Measurements from ENCODE around the gene ACSL6. TPM values are rescaled to one million over a fixed set of nuclear protein-coding genes. Genes with fewer than 3 reads are reported as not detected.

ACSL6 gene
- total and polyA plus RNA-seq, 2 donors from 2014 or later: 1.4 to 2.1 TPM

DNA sequence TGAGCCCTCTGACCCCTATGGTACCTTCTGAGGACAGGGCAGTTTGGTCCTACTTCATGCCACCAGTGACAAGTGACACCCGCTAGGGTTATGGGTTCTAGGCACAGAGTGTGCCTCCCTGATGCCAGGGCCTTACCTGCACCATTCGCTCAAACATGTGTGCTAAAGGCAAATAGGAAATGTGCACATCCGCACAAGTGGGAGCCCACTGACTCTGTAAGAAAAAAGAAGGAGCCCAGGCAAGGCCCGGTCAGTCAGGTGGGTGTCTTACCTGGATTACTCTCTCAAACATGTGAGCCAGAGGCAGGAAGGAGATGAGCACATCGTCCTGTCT, 36.9 kb downstream of the ACSL6 start:
- H3K4me3 ChIP-seq (ENCODE audit: low read length in 3 of 3): no peak overlapping the region
- TF ChIP-seq, protein P1, sequence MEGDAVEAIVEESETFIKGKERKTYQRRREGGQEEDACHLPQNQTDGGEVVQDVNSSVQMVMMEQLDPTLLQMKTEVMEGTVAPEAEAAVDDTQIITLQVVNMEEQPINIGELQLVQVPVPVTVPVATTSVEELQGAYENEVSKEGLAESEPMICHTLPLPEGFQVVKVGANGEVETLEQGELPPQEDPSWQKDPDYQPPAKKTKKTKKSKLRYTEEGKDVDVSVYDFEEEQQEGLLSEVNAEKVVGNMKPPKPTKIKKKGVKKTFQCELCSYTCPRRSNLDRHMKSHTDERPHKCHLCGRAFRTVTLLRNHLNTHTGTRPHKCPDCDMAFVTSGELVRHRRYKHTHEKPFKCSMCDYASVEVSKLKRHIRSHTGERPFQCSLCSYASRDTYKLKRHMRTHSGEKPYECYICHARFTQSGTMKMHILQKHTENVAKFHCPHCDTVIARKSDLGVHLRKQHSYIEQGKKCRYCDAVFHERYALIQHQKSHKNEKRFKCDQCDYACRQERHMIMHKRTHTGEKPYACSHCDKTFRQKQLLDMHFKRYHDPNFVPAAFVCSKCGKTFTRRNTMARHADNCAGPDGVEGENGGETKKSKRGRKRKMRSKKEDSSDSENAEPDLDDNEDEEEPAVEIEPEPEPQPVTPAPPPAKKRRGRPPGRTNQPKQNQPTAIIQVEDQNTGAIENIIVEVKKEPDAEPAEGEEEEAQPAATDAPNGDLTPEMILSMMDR (IDR thresholded peaks at IDR 0.05; ENCODE audit: borderline replicate concordance, extremely low read depth, insufficient read depth): no peak
- H3K27me3 ChIP-seq (ENCODE audit: control insufficient read depth, insufficient read depth, low read length): no peaks in the 10 kb centered on the region
- H3K27ac ChIP-seq (ENCODE audit: low read depth in 2 of 2, low read length in 2 of 2): no peak overlapping the region
- no peak for DNase-seq
- FAIRE-seq: no peak
- intact Hi-C loops (cut with DNase I): no loop called here
- no peaks in the 10 kb centered on the region for H3K36me3 ChIP-seq (ENCODE audit: control insufficient read depth in 2 of 3, insufficient read depth in 3 of 3, low read length in 3 of 3)
- no peak overlapping the region for H3K9ac ChIP-seq (ENCODE audit: low read length in 3 of 3)
- no peaks in the 10 kb centered on the region for H3K4me1 ChIP-seq (ENCODE audit: control insufficient read depth in 2 of 3, insufficient read depth in 2 of 3, low read depth in 1 of 3, low read length in 3 of 3)
- no peaks in the 10 kb centered on the region for H3K9me3 ChIP-seq (ENCODE audit: control insufficient read depth in 2 of 3, insufficient read depth in 1 of 3, low read length in 3 of 3)

DNA sequence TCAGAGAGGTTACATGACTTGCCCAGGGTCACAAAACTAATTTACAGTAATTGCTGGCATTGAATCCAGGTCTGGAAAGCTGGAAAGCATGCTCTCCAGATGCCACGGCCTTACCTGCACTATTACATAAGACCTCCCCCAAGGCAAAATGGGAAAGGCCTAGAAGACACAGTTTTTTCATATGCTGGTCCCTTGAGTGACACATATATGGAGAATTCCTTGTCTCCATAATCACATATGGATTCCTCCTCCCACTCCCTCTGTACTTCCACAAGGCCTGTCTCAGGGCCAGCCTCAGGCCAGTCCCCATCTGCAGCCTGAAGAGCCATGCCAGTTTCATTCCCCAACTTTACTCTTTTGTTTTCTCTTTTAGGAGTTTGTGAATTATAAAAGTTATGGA, 37.4 kb downstream of the ACSL6 start:
- H3K4me1 ChIP-seq (ENCODE audit: control insufficient read depth in 2 of 3, insufficient read depth in 2 of 3, low read depth in 1 of 3, low read length in 3 of 3): no peaks in the 10 kb centered on the region
- H3K4me3 ChIP-seq (ENCODE audit: low read length in 3 of 3): no peak overlapping the region
- no peak overlapping the region for H3K9ac ChIP-seq (ENCODE audit: low read length in 3 of 3)
- H3K27ac ChIP-seq (ENCODE audit: low read depth in 2 of 2, low read length in 2 of 2): no peak overlapping the region
- DNase-seq (no peak), FAIRE-seq (no peak)
- TF ChIP-seq, protein P1 (IDR thresholded peaks at IDR 0.05; ENCODE audit: borderline replicate concordance, extremely low read depth, insufficient read depth): no peak
- H3K36me3 ChIP-seq (ENCODE audit: control insufficient read depth in 2 of 3, insufficient read depth in 3 of 3, low read length in 3 of 3): no peaks in the 10 kb centered on the region
- no peaks in the 10 kb centered on the region for H3K9me3 ChIP-seq (ENCODE audit: control insufficient read depth in 2 of 3, insufficient read depth in 1 of 3, low read length in 3 of 3)
- intact Hi-C loops (cut with DNase I): no loop called here
- H3K27me3 ChIP-seq (ENCODE audit: control insufficient read depth, insufficient read depth, low read length): no peaks in the 10 kb centered on the region

DNA sequence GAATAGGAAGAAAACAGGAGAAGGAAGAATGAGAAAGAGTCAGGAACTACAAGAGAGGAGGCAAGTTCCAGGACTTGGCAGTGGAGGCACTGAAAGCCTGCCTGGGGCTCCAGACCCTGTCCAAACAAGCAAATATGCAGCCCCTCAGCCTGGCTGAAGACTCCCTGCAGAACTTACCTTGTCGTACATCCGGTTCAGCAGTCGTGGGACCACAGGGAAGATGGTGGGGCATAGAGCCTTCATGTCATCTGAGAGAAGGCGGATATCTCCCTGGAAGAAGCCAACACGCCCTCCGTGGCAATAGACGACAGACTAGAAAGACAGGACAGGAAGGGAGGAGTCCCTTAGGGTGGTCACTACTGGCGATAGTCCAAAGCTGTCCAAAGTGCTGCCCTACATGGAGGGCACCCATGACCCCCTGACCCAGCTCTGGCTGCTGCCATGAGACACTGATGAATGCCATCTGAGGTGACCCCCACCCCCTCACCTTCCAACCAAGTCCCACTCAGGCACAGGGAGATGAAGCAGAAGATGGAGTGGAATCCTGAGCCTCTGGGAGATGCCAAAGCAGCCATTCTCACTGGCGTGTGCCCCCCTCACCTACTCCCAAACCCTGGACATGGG, 38.3 kb downstream of the ACSL6 start:
- no peak overlapping the region for H3K9ac ChIP-seq (ENCODE audit: low read length in 3 of 3)
- H3K27me3 ChIP-seq (ENCODE audit: control insufficient read depth, insufficient read depth, low read length): no peaks in the 10 kb centered on the region
- H3K4me1 ChIP-seq (ENCODE audit: control insufficient read depth in 2 of 3, insufficient read depth in 2 of 3, low read depth in 1 of 3, low read length in 3 of 3): no peaks in the 10 kb centered on the region
- TF ChIP-seq, protein P1 (IDR thresholded peaks at IDR 0.05; ENCODE audit: borderline replicate concordance, extremely low read depth, insufficient read depth): no peak
- H3K9me3 ChIP-seq (ENCODE audit: control insufficient read depth in 2 of 3, insufficient read depth in 1 of 3, low read length in 3 of 3): no peaks in the 10 kb centered on the region
- no peaks in the 10 kb centered on the region for H3K36me3 ChIP-seq (ENCODE audit: control insufficient read depth in 2 of 3, insufficient read depth in 3 of 3, low read length in 3 of 3)
- intact Hi-C loops (cut with DNase I): no loop called here
- no peak for FAIRE-seq
- no peak for DNase-seq
- no peak overlapping the region for H3K4me3 ChIP-seq (ENCODE audit: low read length in 3 of 3)
- no peak overlapping the region for H3K27ac ChIP-seq (ENCODE audit: low read depth in 2 of 2, low read length in 2 of 2)

- intact Hi-C loops (cut with DNase I): no loop called here
- no peaks in the 10 kb centered on the region for H3K4me1 ChIP-seq (ENCODE audit: control insufficient read depth in 2 of 3, insufficient read depth in 2 of 3, low read depth in 1 of 3, low read length in 3 of 3)
- TF ChIP-seq, protein P1 (IDR thresholded peaks at IDR 0.05; ENCODE audit: borderline replicate concordance, extremely low read depth, insufficient read depth): no peak
Measured at GRCh38 chr5:131968396-131968954, 43.0 kb downstream of the ACSL6 start.

More at GRCh38 chr5:131968396-131968954, 43.0 kb downstream of the ACSL6 start:
- Histone ChIP-seq H3K27me3 (ENCODE audit: control insufficient read depth, insufficient read depth, low read length) (no peaks in the 10 kb centered on the region), H3K27ac (ENCODE audit: low read depth in 2 of 2, low read length in 2 of 2) (no peak overlapping the region), H3K9me3 (ENCODE audit: control insufficient read depth in 2 of 3, insufficient read depth in 1 of 3, low read length in 3 of 3) (no peaks in the 10 kb centered on the region), H3K36me3 (ENCODE audit: control insufficient read depth in 2 of 3, insufficient read depth in 3 of 3, low read length in 3 of 3) (no peaks in the 10 kb centered on the region), H3K4me3 (ENCODE audit: low read length in 3 of 3) (no peak overlapping the region), H3K9ac (ENCODE audit: low read length in 3 of 3) (no peak overlapping the region)
- DNase-seq: no peak
- no peak for FAIRE-seq
